ENCODE measurements around the gene PHKB.

The PHKB gene

GRCh38 chr16:47504599-47504998 is 43.5 kb downstream of the PHKB start:
- no peak overlapping the region for H3K27ac ChIP-seq (ENCODE audit: poor library complexity, severe bottlenecking)
- DNase-seq (ENCODE audit: low spot score): no peak

GRCh38 chr16:47506800-47507199 is 45.7 kb downstream of the PHKB start:
- Histone ChIP-seq H3K27ac (ENCODE audit: poor library complexity, severe bottlenecking) (no peak overlapping the region), H3K4me3 (ENCODE audit: severe bottlenecking) (no peak overlapping the region), H3K27me3 (ENCODE audit: insufficient read depth, poor library complexity, severe bottlenecking) (no peaks in the 10 kb centered on the region), H3K9me3 (ENCODE audit: severe bottlenecking) (no peaks in the 10 kb centered on the region), H3K36me3 (ENCODE audit: low read depth) (peaks cover 42% of the 10 kb centered on the region), H3K4me1 (ENCODE audit: insufficient read depth, poor library complexity, severe bottlenecking) (peaks cover 10% of the 10 kb centered on the region)
- TF ChIP-seq CTCF (IDR thresholded peaks at IDR 0.05; ENCODE audit: poor library complexity, severe bottlenecking): no peak
- ATAC-seq (ENCODE audit: low read depth) (no peak), DNase-seq (ENCODE audit: low spot score) (no peak)

More at GRCh38 chr16:47504599-47504998, 43.5 kb downstream of the PHKB start:
- Histone ChIP-seq H3K27me3 (ENCODE audit: insufficient read depth, poor library complexity, severe bottlenecking) (no peaks in the 10 kb centered on the region), H3K9me3 (ENCODE audit: severe bottlenecking) (no peaks in the 10 kb centered on the region), H3K4me3 (ENCODE audit: severe bottlenecking) (no peak overlapping the region), H3K4me1 (ENCODE audit: insufficient read depth, poor library complexity, severe bottlenecking) (peaks cover 10% of the 10 kb centered on the region), H3K36me3 (ENCODE audit: low read depth) (peaks cover 51% of the 10 kb centered on the region)
- no peak for TF ChIP-seq CTCF (IDR thresholded peaks at IDR 0.05; ENCODE audit: poor library complexity, severe bottlenecking)
- ATAC-seq (ENCODE audit: low read depth): peak; percentile 63

- peaks cover 47% of the 10 kb centered on the region for H3K36me3 ChIP-seq (ENCODE audit: low read depth)
- H3K4me1 ChIP-seq (ENCODE audit: insufficient read depth, poor library complexity, severe bottlenecking): peaks cover 10% of the 10 kb centered on the region
- ATAC-seq (ENCODE audit: low read depth) (no peak), DNase-seq (ENCODE audit: low spot score) (no peak)
- H3K27me3 ChIP-seq (ENCODE audit: insufficient read depth, poor library complexity, severe bottlenecking): no peaks in the 10 kb centered on the region
- TF ChIP-seq CTCF (IDR thresholded peaks at IDR 0.05; ENCODE audit: poor library complexity, severe bottlenecking): no peak
- H3K27ac ChIP-seq (ENCODE audit: poor library complexity, severe bottlenecking): no peak overlapping the region
- no peak overlapping the region for H3K4me3 ChIP-seq (ENCODE audit: severe bottlenecking)
- H3K9me3 ChIP-seq (ENCODE audit: severe bottlenecking): no peaks in the 10 kb centered on the region
Measured at GRCh38 chr16:47507701-47508100, 46.6 kb downstream of the PHKB start.

- no peak for DNase-seq (ENCODE audit: low spot score)
- Histone ChIP-seq H3K27ac (ENCODE audit: poor library complexity, severe bottlenecking) (no peak overlapping the region), H3K4me3 (ENCODE audit: severe bottlenecking) (no peak overlapping the region), H3K27me3 (ENCODE audit: insufficient read depth, poor library complexity, severe bottlenecking) (no peaks in the 10 kb centered on the region), H3K36me3 (ENCODE audit: low read depth) (peaks cover 50% of the 10 kb centered on the region), H3K9me3 (ENCODE audit: severe bottlenecking) (no peaks in the 10 kb centered on the region), H3K4me1 (ENCODE audit: insufficient read depth, poor library complexity, severe bottlenecking) (no peaks in the 10 kb centered on the region)
- ATAC-seq (ENCODE audit: low read depth): no peak
- TF ChIP-seq CTCF (IDR thresholded peaks at IDR 0.05; ENCODE audit: poor library complexity, severe bottlenecking): no peak
Measured at GRCh38 chr16:47511882-47512281, 50.8 kb downstream of the PHKB start.

- no peaks in the 10 kb centered on the region for H3K27me3 ChIP-seq (ENCODE audit: insufficient read depth, poor library complexity, severe bottlenecking)
- H3K27ac ChIP-seq (ENCODE audit: poor library complexity, severe bottlenecking): no peak overlapping the region
- no peak overlapping the region for H3K4me3 ChIP-seq (ENCODE audit: severe bottlenecking)
- H3K4me1 ChIP-seq (ENCODE audit: insufficient read depth, poor library complexity, severe bottlenecking): no peaks in the 10 kb centered on the region
- DNase-seq (ENCODE audit: low spot score): no peak
- ATAC-seq (ENCODE audit: low read depth): no peak
- peaks cover 39% of the 10 kb centered on the region for H3K36me3 ChIP-seq (ENCODE audit: low read depth)
- H3K9me3 ChIP-seq (ENCODE audit: severe bottlenecking): no peaks in the 10 kb centered on the region
- no peak for TF ChIP-seq CTCF (IDR thresholded peaks at IDR 0.05; ENCODE audit: poor library complexity, severe bottlenecking)
Measured at GRCh38 chr16:47519037-47519436, 57.9 kb downstream of the PHKB start.

Data from RWPE2 (cell line).